Umbilical cord (tissue), 2 donors: ENCODE results near the gene BRICD5. TPM values are rescaled to one million over a fixed set of nuclear protein-coding genes. Genes with fewer than 3 reads are reported as not detected.
"Not testable (repeated sequence)": the region's sequence is repeated elsewhere in the genome, so short reads cannot be mapped to it uniquely, and the experiment has no call there.

Experiments
- DNase-seq: peaks from one replicate; pipeline ENCODE4 v3.0.0-alpha.2; 2015; ENCODE audit warnings: low spot score
- total RNA-seq: library from RNA; depleted of rRNA; stranded (reverse); fragments of >200 nt; gene quantifications from one replicate; pipeline ENCODE4 v1.2.3, GENCODE V29; 2014; ENCODE audit warnings: low replicate concordance; ENCODE audit not compliant: insufficient read depth

BRICD5 gene
- total RNA-seq, 1 donor from 2014 or later, result 3.6 TPM

- DNase-seq, result peak; percentile 100
Observed at GRCh38 chr16:2223221-2223941, 12.7 kb upstream of the BRICD5 start, which contains the start of gene E4F1. E4F1 (plus strand) TSS chr16:2223591; CDS start chr16:2223614, 23 bp downstream.

DNA sequence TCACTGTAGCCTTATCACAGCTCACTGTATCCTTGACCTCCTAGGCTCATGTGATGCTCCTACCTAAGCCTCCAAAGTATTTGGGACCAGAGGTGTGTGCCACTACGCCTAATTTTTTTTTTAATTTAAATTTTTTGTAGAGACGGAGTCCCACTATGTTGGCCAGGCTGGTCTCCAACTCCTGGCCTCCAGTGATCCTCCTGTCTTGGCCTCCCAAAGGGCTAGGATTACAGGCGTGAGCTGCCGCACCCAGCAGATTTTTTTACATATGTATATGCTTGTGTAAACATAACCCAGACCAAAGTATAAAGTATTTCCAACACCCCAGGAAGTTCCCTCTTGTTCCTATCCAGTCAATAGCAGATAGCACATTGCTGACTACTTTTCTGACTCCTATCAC lies 5.7 kb upstream of the BRICD5 start:
- no peak for DNase-seq

- DNase-seq, result no peak
Observed at GRCh38 chr16:2214719-2214968, 4.0 kb upstream of the BRICD5 start, which contains the start of gene PGP. PGP (minus strand) TSS chr16:2214840; CDS start chr16:2214777, 63 bp downstream.

- no peak for DNase-seq
Observed at GRCh38 chr16:2213817-2214718, 3.4 kb upstream of the BRICD5 start.

DNA sequence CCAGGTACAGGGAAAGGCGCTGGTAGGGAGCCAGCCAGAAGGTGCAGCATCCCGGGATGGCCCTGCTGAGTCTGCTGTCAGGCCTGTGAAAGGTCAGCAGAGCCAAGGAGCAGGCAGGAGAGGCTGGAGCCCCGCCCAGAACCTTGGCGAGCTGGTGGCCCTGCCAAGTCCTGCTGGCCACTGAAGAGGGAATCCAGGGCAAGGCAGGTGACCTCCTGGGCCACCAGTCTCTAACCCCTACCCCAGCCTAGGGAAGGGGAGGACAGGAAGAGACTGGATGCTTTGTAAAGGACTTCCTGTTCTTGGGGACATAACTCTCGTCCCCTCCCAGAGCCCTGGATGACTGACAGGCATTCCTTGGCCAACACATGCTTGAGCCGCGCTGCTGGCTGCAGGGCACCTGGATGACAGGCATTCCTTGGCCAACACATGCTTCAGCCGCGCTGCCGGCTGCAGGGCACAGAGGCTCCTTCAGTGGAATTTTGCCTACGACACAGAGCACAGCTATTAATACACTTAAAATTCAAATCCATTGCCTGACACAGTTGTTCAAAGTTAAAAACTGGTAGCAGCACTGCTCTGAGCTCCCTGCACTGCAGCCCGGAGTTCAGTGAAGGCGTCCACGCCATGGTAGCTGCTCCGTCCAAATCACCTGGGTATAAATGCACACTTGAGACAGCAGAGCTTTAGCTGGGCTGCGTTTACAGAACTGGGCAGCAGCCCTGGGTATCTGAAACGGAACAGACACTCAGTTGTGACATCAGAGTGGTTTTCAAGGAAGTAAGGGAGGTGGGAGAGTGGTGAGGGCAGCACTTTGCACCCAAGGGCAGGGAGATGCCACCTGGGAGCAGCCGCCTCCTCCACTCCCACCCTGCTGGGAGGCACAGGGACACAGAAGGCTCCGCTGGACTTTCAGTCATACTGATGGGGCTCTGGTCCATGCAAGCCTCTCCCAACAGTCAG lies 2.0 kb upstream of the BRICD5 start:
- no peak for DNase-seq

GRCh38 chr16:2211923-2212347 lies 1.3 kb upstream of the BRICD5 start:
- no peak for DNase-seq

DNA sequence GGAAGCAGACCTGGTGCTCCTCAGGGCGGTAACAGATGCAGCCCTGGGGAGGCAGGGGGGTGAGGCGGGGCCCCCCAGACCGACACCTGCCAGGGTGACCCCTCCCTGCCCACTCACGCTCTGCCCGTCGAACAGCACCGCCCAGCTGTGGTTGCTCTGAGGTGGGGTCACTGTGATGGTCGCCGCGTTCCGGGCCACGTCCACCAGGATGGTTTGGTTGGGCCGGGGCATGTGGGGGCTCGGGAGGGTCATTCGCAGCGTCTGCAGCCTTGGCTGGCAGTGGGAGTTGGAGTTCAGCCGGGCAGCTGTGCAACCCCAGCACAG lies 692 bp downstream of the BRICD5 start:
- no peak for DNase-seq

- DNase-seq, result no peak
Observed at GRCh38 chr16:2209258-2210008, 1.2 kb downstream of the BRICD5 start.

- no peak for DNase-seq
Observed at GRCh38 chr16:2208772-2209171, 1.9 kb downstream of the BRICD5 start.

GRCh38 chr16:2208308-2208707 lies 2.4 kb downstream of the BRICD5 start:
- no peak for DNase-seq

GRCh38 chr16:2207872-2208271 lies 2.8 kb downstream of the BRICD5 start:
- no peak for DNase-seq

DNA sequence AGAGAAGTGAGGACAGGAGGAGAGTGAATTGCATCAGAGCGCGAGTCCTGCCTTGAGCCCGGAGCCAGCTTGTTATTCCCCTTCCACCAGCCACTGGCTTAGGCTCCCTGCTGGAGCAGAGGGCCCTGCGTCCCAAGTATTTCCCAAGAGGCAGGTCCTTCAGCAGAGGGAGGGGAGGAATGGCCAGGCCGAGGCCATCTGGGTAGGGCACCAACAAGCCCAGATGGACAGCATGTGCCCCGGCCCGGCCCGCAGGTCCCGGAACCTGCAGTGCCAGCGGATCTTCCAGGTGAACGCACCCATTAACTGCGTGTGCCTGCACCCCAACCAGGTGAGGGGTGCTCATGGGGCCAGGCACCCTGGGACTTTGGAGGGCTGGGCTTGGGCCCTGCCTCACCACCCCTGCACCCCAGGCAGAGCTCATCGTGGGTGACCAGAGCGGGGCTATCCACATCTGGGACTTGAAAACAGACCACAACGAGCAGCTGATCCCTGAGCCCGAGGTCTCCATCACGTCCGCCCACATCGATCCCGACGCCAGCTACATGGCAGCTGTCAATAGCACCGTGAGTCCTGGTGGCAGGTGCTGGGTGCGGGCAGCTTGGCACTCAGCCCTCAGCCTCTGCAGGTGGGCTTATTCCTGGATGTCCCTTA lies 3.8 kb downstream of the BRICD5 start:
- DNase-seq, result no peak

DNA sequence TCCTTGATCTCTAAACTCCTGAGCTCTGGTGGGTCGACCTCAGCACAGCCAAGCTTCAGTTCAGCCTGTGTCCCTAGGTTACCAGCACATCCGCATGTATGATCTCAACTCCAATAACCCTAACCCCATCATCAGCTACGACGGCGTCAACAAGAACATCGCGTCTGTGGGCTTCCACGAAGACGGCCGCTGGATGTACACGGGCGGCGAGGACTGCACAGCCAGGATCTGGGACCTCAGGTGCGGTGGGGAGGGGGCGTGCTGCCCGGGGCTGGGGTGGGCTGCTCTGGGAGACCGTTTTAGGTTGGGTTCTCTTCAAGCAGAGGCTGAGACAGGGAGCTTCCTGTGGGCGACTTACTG lies 4.3 kb downstream of the BRICD5 start:
- DNase-seq, result no peak

GRCh38 chr16:2205967-2206313 lies 4.7 kb downstream of the BRICD5 start:
- DNase-seq, result no peak

DNA sequence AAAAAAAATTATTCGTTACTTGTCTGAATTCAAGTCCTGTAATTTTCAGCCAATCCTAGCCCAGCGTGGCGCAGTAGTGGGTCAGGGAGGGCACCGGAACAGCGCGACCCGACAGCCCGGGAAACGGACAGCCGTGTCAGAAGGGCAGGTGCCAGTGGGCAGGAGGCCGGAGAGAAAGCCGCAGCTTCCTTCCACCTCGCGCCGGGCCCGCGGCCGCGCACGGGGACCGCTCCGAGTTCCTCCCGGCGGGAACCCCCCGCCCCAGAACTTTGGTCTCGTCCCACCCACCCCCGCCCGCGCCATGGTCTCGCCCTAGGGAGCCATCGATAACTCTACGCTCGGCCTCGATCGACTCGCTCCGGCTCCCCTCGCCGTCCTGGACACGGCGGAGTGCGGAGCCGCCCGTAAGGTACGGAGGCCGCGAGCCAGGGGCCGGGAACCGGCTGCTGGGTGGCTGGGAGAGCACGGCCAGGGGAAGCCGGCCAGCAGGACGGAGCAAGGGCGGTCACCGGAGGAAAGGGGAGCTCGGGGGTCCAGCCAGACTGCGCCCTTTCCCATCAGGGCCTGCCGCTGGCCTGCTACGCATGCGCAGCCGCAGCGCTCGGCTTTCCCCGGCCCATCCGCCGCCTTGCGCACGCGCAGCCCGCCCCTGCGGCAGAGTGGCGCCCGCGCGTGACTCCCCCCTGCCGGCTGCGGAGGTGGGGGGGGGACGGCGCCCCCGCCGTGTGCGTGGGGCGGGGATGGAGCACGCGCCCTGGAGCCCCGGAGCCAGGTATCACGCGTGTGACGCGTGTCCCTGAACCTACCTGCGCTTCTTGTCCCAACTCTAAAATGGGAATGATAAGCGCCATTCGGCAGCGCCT lies 5.3 kb downstream of the BRICD5 start, which contains the start of gene MLST8:
MLST8 (plus strand) TSS at position 351 of the 863 bp plus-strand sequence. CDS start 632 bp downstream, outside the sequence.
- peak; percentile 92 for DNase-seq

- no peak for DNase-seq
Observed at GRCh38 chr16:2204416-2205103, 6.1 kb downstream of the BRICD5 start.

DNA sequence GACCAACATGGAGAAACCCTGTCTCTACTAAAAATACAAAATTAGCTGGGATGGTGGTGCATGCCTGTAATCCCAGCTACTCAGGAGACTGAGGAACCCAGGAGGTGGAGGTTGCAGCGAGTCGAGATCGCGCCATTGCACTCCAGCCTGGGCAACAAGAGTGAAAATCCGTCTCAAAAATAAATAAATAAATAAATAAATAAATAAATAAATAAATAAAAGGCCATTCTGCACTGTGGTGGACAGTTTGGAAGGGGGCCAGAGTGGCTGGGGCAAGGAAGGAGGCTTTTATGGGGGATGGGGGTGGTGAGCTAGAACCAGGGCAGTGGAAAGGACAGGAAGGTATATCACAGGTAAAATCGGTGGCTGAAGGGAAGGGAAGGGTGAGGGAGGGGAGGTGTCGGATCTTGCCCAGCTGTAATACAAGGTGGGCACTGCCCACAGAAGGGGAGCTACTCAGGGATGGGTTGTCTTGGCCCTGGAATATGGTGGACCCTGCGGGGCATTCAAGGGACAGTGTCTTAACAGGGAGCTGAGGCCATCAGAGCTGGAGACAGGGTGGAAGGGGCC lies 7.5 kb downstream of the BRICD5 start:
- not testable (repeated sequence) for DNase-seq

GRCh38 chr16:2200313-2200712 lies 10.3 kb downstream of the BRICD5 start:
- DNase-seq, result no peak
